IPS DF 6.9 (cell line): ENCODE results near the gene INPP1.

Experiments
- DNase-seq: peaks from one replicate; pipeline ENCODE4 v3.0.0-alpha.2; 2013; ENCODE audit warnings: low read depth, low spot score
- H3K27ac ChIP-seq: one replicate; pipeline ENCODE4 v1.5.1; 2013; ENCODE audit warnings: low read length, control low read depth
- H3K27me3 ChIP-seq: 2 replicates; pipeline ENCODE4 v1.6.1; 2013; ENCODE audit warnings: mild to moderate bottlenecking, low read length; ENCODE audit not compliant: control insufficient read depth, insufficient read depth
- H3K36me3 ChIP-seq: 2 replicates; pipeline ENCODE4 v1.6.1; 2013; ENCODE audit warnings: low read length; ENCODE audit not compliant: control insufficient read depth, insufficient read depth
- H3K4me1 ChIP-seq: 2 replicates; pipeline ENCODE4 v1.6.1; 2013; ENCODE audit warnings: low read length; ENCODE audit not compliant: control insufficient read depth, insufficient read depth
- H3K4me3 ChIP-seq: 2 replicates; pipeline ENCODE4 v1.5.1; 2013; ENCODE audit warnings: mild to moderate bottlenecking, low read length
- H3K9me3 ChIP-seq: 2 replicates; pipeline ENCODE4 v1.6.1; 2013; ENCODE audit warnings: low read length, inconsistent platforms; ENCODE audit not compliant: control insufficient read depth, insufficient read depth
- WGBS: extraction: QIAGEN DNeasy Blood & Tissue Kit; methylation state at CpG from one replicate; pipeline ENCODE4 v1.1.7; 2013; ENCODE audit warnings: mixed read lengths, missing lambda C conversion rate; ENCODE audit not compliant: insufficient read length, insufficient coverage; 5-methylcytosine and 5-hydroxymethylcytosine counted together

Gene INPP1

GRCh38 chr2:190380962-190381412, 37.6 kb downstream of the INPP1 start:
- Histone ChIP-seq H3K4me3 (no peak overlapping the region), H3K9me3 (no peaks in the 10 kb centered on the region), H3K36me3 (no peaks in the 10 kb centered on the region), H3K27me3 (no peaks in the 10 kb centered on the region), H3K4me1 (no peaks in the 10 kb centered on the region), H3K27ac (no peak overlapping the region)
- DNase-seq: no peak
- no CpG with 5 or more reads among the region's 5 CpGs for WGBS

- Histone ChIP-seq H3K4me3 (no peak overlapping the region), H3K27ac (no peak overlapping the region), H3K4me1 (no peaks in the 10 kb centered on the region), H3K9me3 (no peaks in the 10 kb centered on the region), H3K27me3 (no peaks in the 10 kb centered on the region), H3K36me3 (no peaks in the 10 kb centered on the region)
- DNase-seq: no peak
- no CpG with 5 or more reads among the region's 1 CpG for WGBS
Measured at GRCh38 chr2:190382851-190383250, 39.5 kb downstream of the INPP1 start.

GRCh38 chr2:190387422-190387821, 44.0 kb downstream of the INPP1 start:
- WGBS: no CpG with 5 or more reads among the region's 3 CpGs
- H3K9me3 ChIP-seq: no peaks in the 10 kb centered on the region

GRCh38 chr2:190396271-190396670, 52.9 kb downstream of the INPP1 start:
- DNase-seq: no peak
- Histone ChIP-seq H3K27me3 (no peaks in the 10 kb centered on the region), H3K36me3 (no peaks in the 10 kb centered on the region), H3K4me3 (no peak overlapping the region), H3K27ac (no peak overlapping the region), H3K4me1 (no peaks in the 10 kb centered on the region), H3K9me3 (no peaks in the 10 kb centered on the region)
- WGBS: no CpG with 5 or more reads among the region's 2 CpGs

More at GRCh38 chr2:190387422-190387821, 44.0 kb downstream of the INPP1 start:
- H3K36me3 ChIP-seq: no peaks in the 10 kb centered on the region
- no peak for DNase-seq
- H3K4me3 ChIP-seq: no peak overlapping the region
- H3K27me3 ChIP-seq: no peaks in the 10 kb centered on the region
- H3K4me1 ChIP-seq: no peaks in the 10 kb centered on the region
- no peak overlapping the region for H3K27ac ChIP-seq

GRCh38 chr2:190402986-190403603, 59.7 kb downstream of the INPP1 start:
- Histone ChIP-seq H3K9me3 (no peaks in the 10 kb centered on the region), H3K4me1 (no peaks in the 10 kb centered on the region), H3K36me3 (no peaks in the 10 kb centered on the region), H3K27ac (no peak overlapping the region), H3K27me3 (no peaks in the 10 kb centered on the region; the same call in 1 of the 2 replicates), H3K4me3 (no peak overlapping the region)
- WGBS: no CpG with 5 or more reads among the region's 5 CpGs
- DNase-seq: no peak

- Histone ChIP-seq H3K27ac (no peak overlapping the region), H3K4me3 (no peak overlapping the region), H3K9me3 (no peaks in the 10 kb centered on the region), H3K27me3 (peaks cover 2% of the 10 kb centered on the region; the same call in 1 of the 2 replicates), H3K36me3 (no peaks in the 10 kb centered on the region), H3K4me1 (no peaks in the 10 kb centered on the region; the same call in 1 of the 2 replicates)
- DNase-seq: no peak
Measured at GRCh38 chr2:190404487-190404886, 61.1 kb downstream of the INPP1 start.

GRCh38 chr2:190405070-190405469, 61.7 kb downstream of the INPP1 start:
- H3K4me3 ChIP-seq: no peak overlapping the region
- no peak for DNase-seq

GRCh38 chr2:190405995-190406394, 62.6 kb downstream of the INPP1 start:
- Histone ChIP-seq H3K27ac (no peak overlapping the region), H3K27me3 (peaks cover 2% of the 10 kb centered on the region; the same call in 1 of the 2 replicates), H3K4me3 (no peak overlapping the region), H3K4me1 (no peaks in the 10 kb centered on the region; the same call in 1 of the 2 replicates), H3K9me3 (no peaks in the 10 kb centered on the region), H3K36me3 (no peaks in the 10 kb centered on the region)
- WGBS: no CpG with 5 or more reads among the region's 3 CpGs
- DNase-seq: no peak

More at GRCh38 chr2:190405070-190405469, 61.7 kb downstream of the INPP1 start:
- peaks cover 2% of the 10 kb centered on the region; the same call in 1 of the 2 replicates for H3K27me3 ChIP-seq
- no peaks in the 10 kb centered on the region; the same call in 1 of the 2 replicates for H3K4me1 ChIP-seq
- H3K27ac ChIP-seq: no peak overlapping the region
- H3K9me3 ChIP-seq: no peaks in the 10 kb centered on the region
- no CpG with 5 or more reads among the region's 3 CpGs for WGBS
- no peaks in the 10 kb centered on the region for H3K36me3 ChIP-seq

- no peak overlapping the region for H3K27ac ChIP-seq
- H3K36me3 ChIP-seq: no peaks in the 10 kb centered on the region
- no peak overlapping the region for H3K4me3 ChIP-seq
- peaks cover 2% of the 10 kb centered on the region; the same call in 1 of the 2 replicates for H3K27me3 ChIP-seq
- H3K4me1 ChIP-seq: no peaks in the 10 kb centered on the region; the same call in 1 of the 2 replicates
- no peak for DNase-seq
- no CpG with 5 or more reads among the region's 4 CpGs for WGBS
- no peaks in the 10 kb centered on the region for H3K9me3 ChIP-seq
Measured at GRCh38 chr2:190406805-190407204, 63.4 kb downstream of the INPP1 start.

GRCh38 chr2:190407246-190407661, 63.9 kb downstream of the INPP1 start:
- no peak for DNase-seq
- no peaks in the 10 kb centered on the region for H3K36me3 ChIP-seq
- peaks cover 2% of the 10 kb centered on the region; the same call in 1 of the 2 replicates for H3K27me3 ChIP-seq
- H3K27ac ChIP-seq: no peak overlapping the region
- H3K4me3 ChIP-seq: peak overlapping the region; percentile 90; the same call in 1 of the 2 replicates
- H3K9me3 ChIP-seq: no peaks in the 10 kb centered on the region
- WGBS: no CpG with 5 or more reads among the region's 11 CpGs
- no peaks in the 10 kb centered on the region; the same call in 1 of the 2 replicates for H3K4me1 ChIP-seq
